ENCODE measurements around the gene CDK6.

DNA sequence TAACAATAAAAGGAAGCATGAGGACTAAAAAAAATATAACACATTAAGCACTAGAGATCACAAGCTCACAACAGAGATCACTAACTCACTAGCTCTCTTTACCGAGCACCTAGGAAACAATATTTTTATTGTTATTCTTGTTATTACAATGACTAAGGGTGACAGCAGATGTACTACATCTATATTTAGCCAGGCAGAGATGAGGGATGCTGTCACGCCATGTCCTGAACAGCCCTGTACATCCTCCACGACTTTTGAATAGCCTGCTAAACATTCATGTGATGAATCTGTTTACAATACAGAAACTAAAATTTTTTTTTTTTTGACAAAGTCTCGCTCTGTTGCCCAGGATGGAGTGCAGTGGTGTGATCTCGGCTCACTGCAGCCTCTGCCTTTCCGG, 268.9 kb downstream of the CDK6 start:
- no peak for TF ChIP-seq CTCF (IDR thresholded peaks at IDR 0.05)
- TF ChIP-seq POLR2A (IDR thresholded peaks at IDR 0.05), result no peak

Data from thyroid gland (tissue), 4 donors.